Omental fat pad (tissue), 4 donors: ENCODE measurements around the gene HOXA4. TPM values are rescaled to one million over a fixed set of nuclear protein-coding genes. Genes with fewer than 3 reads are reported as not detected.

Experiments
- ATAC-seq: fragments of 150-250 bp; one replicate; pipeline ENCODE4 v1.9.1; 2016; ENCODE audit warnings: mild to moderate bottlenecking, moderate library complexity; ENCODE audit not compliant: low FRiP score
- DNase-seq: peaks from one replicate; pipeline ENCODE4 v3.0.0-alpha.2; 2019; ENCODE audit warnings: low spot score
- total RNA-seq, 4 donors: library from RNA; depleted of rRNA; stranded (reverse); fragments of >200 nt; gene quantifications; one replicate each; pipeline ENCODE4 v1.1.0, GENCODE V29; 2016
- TF ChIP-seq, protein P1 (sequence below), 3 donors: fragments of 450-650 bp; IDR thresholded peaks; one replicate each; pipeline ENCODE4 v1.5.1; 2016 to 2017; ENCODE audit warnings: antibody characterized with exemption in 3 of 3, mild to moderate bottlenecking in 3 of 3, moderate library complexity in 2 of 3

The HOXA4 gene
- total RNA-seq, 4 donors from 2014 or later: 1.6 to 5.7 (median 3.1) TPM

DNA sequence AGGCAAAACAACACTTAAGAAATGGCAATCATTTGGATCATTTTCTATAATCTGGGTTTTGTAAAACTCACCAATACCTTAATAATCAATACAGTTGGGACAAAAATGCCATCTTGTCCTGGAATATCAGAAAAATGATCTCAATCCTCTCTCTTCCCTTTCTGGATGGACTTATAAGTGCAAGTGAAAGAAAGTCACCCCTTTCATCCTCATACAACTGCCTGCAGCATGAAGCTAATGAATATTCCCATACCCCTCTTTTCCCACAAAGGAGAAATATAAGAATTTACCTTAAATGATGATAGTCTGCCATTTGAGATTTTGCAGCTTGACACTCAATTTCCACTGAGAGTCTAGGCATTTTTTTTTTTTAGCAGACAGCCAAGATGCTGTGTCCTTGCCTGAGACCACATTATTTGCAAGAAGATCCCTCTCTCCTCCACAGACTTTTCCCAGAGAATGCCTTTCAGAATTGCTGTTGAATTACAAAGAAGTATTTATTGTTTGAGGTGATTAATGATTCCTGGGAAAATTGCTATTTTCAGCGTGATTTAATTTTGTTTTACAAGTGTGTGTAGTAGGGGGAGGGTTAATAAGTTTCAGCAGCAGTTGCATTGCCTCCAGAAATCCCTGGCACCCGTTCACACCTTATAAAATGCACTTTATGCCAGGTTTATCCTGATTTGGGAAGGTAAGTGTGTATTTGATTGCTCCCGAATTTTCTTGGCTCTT lies 3.8 kb downstream of the HOXA4 start:
- DNase-seq: no peak
- TF ChIP-seq, protein P1, sequence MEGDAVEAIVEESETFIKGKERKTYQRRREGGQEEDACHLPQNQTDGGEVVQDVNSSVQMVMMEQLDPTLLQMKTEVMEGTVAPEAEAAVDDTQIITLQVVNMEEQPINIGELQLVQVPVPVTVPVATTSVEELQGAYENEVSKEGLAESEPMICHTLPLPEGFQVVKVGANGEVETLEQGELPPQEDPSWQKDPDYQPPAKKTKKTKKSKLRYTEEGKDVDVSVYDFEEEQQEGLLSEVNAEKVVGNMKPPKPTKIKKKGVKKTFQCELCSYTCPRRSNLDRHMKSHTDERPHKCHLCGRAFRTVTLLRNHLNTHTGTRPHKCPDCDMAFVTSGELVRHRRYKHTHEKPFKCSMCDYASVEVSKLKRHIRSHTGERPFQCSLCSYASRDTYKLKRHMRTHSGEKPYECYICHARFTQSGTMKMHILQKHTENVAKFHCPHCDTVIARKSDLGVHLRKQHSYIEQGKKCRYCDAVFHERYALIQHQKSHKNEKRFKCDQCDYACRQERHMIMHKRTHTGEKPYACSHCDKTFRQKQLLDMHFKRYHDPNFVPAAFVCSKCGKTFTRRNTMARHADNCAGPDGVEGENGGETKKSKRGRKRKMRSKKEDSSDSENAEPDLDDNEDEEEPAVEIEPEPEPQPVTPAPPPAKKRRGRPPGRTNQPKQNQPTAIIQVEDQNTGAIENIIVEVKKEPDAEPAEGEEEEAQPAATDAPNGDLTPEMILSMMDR (IDR thresholded peaks at IDR 0.05): no peak
- no peak for ATAC-seq

- no peak for ATAC-seq
- TF ChIP-seq, protein P1 (IDR thresholded peaks at IDR 0.05): no peak
- DNase-seq: no peak
These were observed 4.6 kb downstream of the HOXA4 start for GRCh38 chr7:27125986-27126394.

DNA sequence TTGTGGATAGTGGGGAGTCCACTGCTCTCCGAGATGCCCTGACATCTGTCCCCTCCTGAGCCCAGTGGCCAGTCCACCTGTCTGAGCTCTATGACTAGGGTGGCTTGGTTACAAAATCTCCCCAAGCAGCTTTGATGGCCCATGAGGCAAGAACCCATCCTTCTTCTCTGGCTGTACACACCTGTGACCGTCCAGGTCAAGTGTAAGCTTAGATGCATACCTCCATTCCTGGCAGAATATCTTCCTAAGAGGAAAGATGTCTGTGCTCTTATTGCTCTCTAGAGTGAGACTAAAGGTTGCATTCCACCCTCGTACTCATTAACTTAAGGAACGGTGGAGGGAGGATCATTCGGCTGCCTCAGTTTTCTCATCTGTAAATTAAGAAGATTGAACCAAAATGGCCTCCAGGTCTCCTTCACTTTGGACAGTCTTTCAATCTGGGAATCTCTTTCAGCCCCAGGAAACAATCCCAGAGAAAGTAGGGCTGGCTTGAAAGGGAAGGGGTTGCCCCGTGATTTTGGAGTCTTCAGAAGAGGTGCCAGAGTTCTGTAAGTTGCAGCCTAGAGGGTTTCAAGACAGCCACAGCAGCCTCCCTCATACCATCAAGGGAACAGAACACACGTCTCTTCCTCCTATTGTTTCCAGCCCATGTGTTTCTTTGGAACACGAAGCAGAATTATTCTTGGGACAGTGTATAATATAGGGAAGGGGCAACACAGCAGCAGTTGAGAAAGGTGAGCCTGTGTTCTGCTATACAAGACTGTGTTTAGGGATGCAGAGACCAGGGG lies 5.5 kb downstream of the HOXA4 start:
- peak; percentile 18 for DNase-seq
- no peak for ATAC-seq
- TF ChIP-seq, protein P1 (IDR thresholded peaks at IDR 0.05): no peak

DNA sequence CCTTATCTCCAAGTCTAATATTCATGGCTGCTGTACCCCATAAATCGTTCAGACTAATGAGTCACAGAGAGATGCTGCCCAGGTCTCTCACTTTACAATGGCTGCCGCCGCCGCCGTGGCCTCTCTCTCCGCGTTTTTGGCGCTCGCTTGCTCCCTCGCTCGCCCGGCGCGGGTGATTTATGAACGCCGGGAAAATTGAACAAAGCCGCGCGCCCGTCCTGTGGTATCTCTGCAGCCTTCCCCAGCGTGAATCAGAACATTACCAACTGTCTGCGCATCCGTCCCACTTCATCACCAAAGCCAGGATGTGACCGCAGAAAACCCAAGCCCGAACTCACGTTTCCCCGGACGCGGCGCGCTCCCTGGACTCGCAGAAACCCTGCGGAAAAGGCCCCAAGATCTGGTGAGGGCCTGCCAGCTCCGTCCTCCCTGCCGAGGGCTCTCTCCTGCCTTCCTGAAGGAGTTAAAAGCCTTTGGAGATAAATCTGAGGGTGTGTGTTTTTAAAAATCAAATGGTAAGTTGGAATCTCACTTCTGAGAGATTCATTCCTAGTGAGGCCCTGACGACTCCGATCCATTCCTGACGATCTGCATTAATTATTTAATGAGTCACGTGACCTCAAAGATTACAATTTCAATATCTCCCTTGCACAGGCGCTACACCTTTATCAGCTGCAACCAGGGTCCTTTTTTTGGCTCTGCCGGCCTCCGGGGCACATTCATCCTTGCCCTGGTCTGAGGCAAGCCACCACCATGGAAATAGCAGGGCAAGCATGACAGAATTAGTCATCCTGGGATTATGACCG lies 6.3 kb downstream of the HOXA4 start:
- peak; percentile 22 for DNase-seq
- TF ChIP-seq, protein P1 (IDR thresholded peaks at IDR 0.05): no peak
- ATAC-seq: peak; percentile 81

DNA sequence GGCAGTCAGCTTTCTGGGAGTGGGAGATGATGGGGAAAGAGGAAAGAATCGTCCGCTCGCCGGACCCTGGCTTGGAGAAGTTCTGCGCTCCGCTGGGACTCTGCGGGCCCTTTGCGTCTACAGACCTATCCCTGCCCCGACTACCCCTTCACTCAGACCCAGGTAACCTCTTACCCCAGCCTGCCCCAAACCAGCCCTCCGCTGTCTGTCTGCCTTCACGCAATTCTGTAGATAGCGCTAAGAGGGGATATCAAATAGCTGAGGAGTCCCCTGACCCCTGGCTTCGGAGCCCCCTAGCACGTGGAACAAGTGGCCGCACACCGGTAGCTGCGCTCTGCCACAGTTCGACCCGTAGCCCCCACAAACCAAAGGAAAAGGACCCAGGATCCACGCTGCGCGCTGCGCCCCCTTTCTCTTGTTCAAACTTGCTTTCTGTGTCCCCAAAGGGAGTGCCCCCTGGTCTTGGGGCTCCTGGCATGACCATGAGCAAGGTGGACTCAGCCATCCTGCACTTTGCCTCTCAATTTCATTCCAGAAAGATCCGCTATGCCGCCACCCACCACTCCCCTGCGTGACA lies 7.0 kb downstream of the HOXA4 start:
- TF ChIP-seq, protein P1 (IDR thresholded peaks at IDR 0.05): no peak
- ATAC-seq (no peak), DNase-seq (no peak)

DNA sequence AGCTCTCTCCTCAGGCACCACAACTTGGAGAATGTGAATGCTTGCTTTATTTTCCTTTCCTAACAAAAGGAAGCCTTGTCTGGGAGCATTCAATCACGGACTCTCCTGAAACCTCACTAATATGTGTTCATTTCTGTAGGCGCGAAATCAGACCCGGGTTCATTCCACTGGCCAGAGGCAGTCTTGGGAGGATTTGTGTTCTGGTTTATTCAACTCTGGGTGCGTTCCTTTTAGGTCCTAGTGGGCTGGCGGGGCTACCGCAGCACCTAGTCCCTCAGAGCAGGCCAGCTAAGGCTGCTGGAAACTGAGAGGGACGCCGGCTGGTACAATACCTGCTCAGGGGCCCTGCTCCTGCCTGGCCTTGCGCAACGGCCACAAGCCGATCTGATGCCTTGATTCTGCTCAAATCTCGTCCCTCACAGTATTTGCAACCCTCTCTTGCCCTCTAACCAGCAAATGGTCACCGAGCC lies 7.5 kb downstream of the HOXA4 start:
- no peak for ATAC-seq
- TF ChIP-seq, protein P1 (IDR thresholded peaks at IDR 0.05): no peak
- no peak for DNase-seq
